Natural killer cell (primary cell): ENCODE results near the gene GTF2E1. TPM values are rescaled to one million over a fixed set of nuclear protein-coding genes. Genes with fewer than 3 reads are reported as not detected.
A peak's percentile ranks its signal among the peaks of the same experiment; 100 is the strongest.

Experiments used
- ATAC-seq, 3 donors: fragments of 150-1000 bp in 2 of 3; fragments of 200-7000 bp in 1 of 3; cut with Tn5 transposase; 1 replicate in 1 of 3; 2 replicates in 2 of 3; pipeline ENCODE4 v1.10.0; 2021; ENCODE audit warnings: mild to moderate bottlenecking in 2 of 3, moderate library complexity in 2 of 3
- DNase-seq, 2 donors: peaks; one replicate each; pipeline versions ENCODE4 v3.0.0 to v3.0.0-alpha.2; 2013 to 2021; ENCODE audit warnings: mixed read lengths in 1 of 2
- H3K27ac ChIP-seq: one replicate; pipeline ENCODE4 v1.5.1; 2013; ENCODE audit warnings: mild to moderate bottlenecking, low read length
- H3K27me3 ChIP-seq: one replicate; pipeline ENCODE4 v1.6.1; 2013; ENCODE audit warnings: low read length; ENCODE audit not compliant: control insufficient read depth, insufficient read depth
- H3K36me3 ChIP-seq: one replicate; pipeline ENCODE4 v1.6.1; 2013; ENCODE audit warnings: low read length; ENCODE audit not compliant: control insufficient read depth, insufficient read depth
- H3K4me1 ChIP-seq: one replicate; pipeline ENCODE4 v1.6.1; 2013; ENCODE audit warnings: low read length; ENCODE audit not compliant: control insufficient read depth, insufficient read depth
- H3K4me3 ChIP-seq: one replicate; pipeline ENCODE4 v1.5.1; 2013; ENCODE audit warnings: low read length
- H3K9me3 ChIP-seq: one replicate; pipeline ENCODE4 v1.6.1; 2013; ENCODE audit warnings: low read length; ENCODE audit not compliant: control insufficient read depth, insufficient read depth
- H3K27ac Mint-ChIP-seq, 2 donors: one replicate each; pipeline ENCODE4 v1.8.0; 2022; ENCODE audit warnings: mild to moderate bottlenecking in 2 of 2, mixed read lengths in 2 of 2, moderate library complexity in 1 of 2
- H3K27me3 Mint-ChIP-seq, 2 donors: one replicate each; pipeline ENCODE4 v1.8.0; 2022; ENCODE audit warnings: low read depth in 2 of 2, mixed read lengths in 2 of 2
- H3K36me3 Mint-ChIP-seq: one replicate; pipeline ENCODE4 v1.8.0; 2022; ENCODE audit warnings: mixed read lengths
- H3K4me1 Mint-ChIP-seq, 2 donors: one replicate each; pipeline ENCODE4 v1.8.0; 2022; ENCODE audit warnings: mixed read lengths in 2 of 2
- H3K4me3 Mint-ChIP-seq: one replicate; pipeline ENCODE4 v1.8.0; 2022; ENCODE audit warnings: mild to moderate bottlenecking, moderate library complexity, mixed read lengths
- H3K9me3 Mint-ChIP-seq, 2 donors: one replicate each; pipeline ENCODE4 v1.8.0; 2022; ENCODE audit warnings: mixed read lengths in 2 of 2
- WGBS: methylation state at CpG from one replicate; pipeline ENCODE4 v1.1.7; 2013; ENCODE audit warnings: missing lambda C conversion rate; ENCODE audit not compliant: insufficient coverage; 5-methylcytosine and 5-hydroxymethylcytosine counted together
- intact Hi-C: fragments of 100-400 bp; cut with micrococcal nuclease; formaldehyde crosslinking; loops from one replicate; pipeline ENCODE4 v1.14.2; 2022
- total RNA-seq, 4 donors: library from RNA; stranded (reverse); fragments of 120-200 nt in 1 of 4; gene quantifications; one replicate each; pipeline versions ENCODE4 v1.2.3 to v1.2.4, GENCODE V29; 2013 to 2022
- TF ChIP-seq, protein P1 (sequence below): fragments of 200-600 bp; IDR thresholded peaks from one replicate; pipeline ENCODE4 v1.8.0; 2022; ENCODE audit warnings: antibody characterized with exemption

GTF2E1 gene
- total RNA-seq, 3 donors from 2014 or later (not counting 1 experiment from before 2014, with no cell fraction given), result 10.9 to 15.7 (median 12.7) TPM

DNA sequence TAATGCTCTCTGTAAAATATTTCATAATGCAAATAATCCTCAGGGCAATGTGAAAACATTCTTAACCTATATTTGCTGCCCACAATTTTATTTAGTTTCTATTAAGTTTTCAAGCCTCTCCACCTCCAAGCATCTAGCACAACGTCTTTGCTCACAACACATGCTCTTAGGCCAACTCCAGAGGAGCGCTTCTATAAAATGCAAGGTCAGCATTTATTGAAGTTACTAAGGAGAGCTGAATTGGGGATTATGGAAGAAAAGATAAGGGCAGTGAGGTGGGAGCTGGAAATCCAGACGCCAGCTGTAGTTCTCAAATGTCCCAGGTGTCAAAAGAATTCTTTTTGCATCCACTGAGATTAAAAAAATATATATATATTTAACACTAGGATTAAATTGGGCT is 1.2 kb upstream of the GTF2E1 start:
- peaks cover 2% of the 10 kb centered on the region for H3K36me3 ChIP-seq
- TF ChIP-seq, protein P1, sequence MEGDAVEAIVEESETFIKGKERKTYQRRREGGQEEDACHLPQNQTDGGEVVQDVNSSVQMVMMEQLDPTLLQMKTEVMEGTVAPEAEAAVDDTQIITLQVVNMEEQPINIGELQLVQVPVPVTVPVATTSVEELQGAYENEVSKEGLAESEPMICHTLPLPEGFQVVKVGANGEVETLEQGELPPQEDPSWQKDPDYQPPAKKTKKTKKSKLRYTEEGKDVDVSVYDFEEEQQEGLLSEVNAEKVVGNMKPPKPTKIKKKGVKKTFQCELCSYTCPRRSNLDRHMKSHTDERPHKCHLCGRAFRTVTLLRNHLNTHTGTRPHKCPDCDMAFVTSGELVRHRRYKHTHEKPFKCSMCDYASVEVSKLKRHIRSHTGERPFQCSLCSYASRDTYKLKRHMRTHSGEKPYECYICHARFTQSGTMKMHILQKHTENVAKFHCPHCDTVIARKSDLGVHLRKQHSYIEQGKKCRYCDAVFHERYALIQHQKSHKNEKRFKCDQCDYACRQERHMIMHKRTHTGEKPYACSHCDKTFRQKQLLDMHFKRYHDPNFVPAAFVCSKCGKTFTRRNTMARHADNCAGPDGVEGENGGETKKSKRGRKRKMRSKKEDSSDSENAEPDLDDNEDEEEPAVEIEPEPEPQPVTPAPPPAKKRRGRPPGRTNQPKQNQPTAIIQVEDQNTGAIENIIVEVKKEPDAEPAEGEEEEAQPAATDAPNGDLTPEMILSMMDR, result no peak
- Mint-ChIP-seq H3K36me3 (no peaks in the 10 kb centered on the region), H3K9me3 (peaks cover 0 to 4% of the 10 kb centered on the region in 2 donors), H3K4me1 (peaks cover 34 to 39% of the 10 kb centered on the region in 2 donors), H3K27ac (peak overlapping the region; percentile 97 to 99), H3K4me3 (peak overlapping the region; percentile 95), H3K27me3 (no peaks in the 10 kb centered on the region)
- H3K9me3 ChIP-seq, result no peaks in the 10 kb centered on the region
- DNase-seq (peak in 1 of 2 donors; percentile 13), ATAC-seq (no peak)
- peak overlapping the region; percentile 91 for H3K4me3 ChIP-seq
- H3K27ac ChIP-seq, result no peak overlapping the region
- intact Hi-C loops, result loop anchor here (5.0 kb wide), 1 partner anchor 1096 kb away; the partner anchor contains the start of genes EAF2 and IQCB1
- H3K4me1 ChIP-seq, result peaks cover 14% of the 10 kb centered on the region
- 87% methylated on average over 1 of the region's 3 CpGs for WGBS
- H3K27me3 ChIP-seq, result no peaks in the 10 kb centered on the region

DNA sequence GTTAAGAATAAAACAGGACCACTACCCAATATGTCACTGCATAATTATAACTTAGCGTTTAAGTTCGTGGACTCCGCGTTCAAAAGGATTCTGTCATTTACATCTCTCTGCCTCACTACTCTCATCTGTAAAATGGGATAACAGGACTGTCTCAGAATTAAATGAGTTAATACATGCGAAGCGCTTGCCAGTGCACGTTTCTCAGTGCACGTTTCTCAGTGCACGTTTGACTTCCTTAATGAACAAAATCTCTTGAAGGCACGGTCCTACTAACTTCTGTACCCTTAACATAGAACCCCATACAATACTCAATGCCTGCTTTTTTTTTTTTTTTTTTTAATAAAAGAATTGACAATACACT is 727 bp upstream of the GTF2E1 start:
- 10% methylated on average over 10 of the region's 10 CpGs for WGBS

DNA sequence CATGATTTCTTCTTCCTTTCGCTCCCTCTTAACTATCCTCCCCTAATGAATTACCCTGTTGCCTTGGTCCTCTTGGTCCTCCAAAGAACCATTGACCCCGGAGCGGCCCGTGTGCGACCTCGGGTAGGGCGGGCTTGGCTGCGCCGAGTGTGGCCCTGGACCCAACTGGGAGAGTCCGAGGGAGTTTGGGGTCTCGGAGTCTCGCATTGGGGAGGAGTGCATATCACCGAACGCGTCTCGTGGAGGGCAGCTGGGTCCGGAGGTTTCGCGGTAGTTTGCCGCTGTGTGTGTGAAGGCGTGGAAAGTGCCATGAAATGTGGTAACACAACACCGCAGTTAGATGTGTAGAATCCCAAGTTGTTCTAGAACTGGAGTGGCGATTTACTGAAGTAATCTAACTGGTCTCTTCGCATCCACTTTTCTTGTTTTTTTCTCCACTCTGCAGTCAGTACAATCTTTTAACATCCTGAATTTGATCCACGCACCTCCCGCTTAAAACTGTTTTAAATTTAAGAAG is 363 bp downstream of the GTF2E1 start:
- H3K36me3 ChIP-seq, result peaks cover 1% of the 10 kb centered on the region
- peak in 1 of 2 donors; percentile 55 for DNase-seq
- peak overlapping the region; percentile 100 for H3K27ac ChIP-seq
- H3K9me3 ChIP-seq, result no peaks in the 10 kb centered on the region
- Mint-ChIP-seq H3K9me3 (no peaks in the 10 kb centered on the region), H3K36me3 (no peaks in the 10 kb centered on the region), H3K4me3 (peak overlapping the region; percentile 95), H3K27ac (peak overlapping the region; percentile 97 to 99), H3K4me1 (peaks cover 34 to 41% of the 10 kb centered on the region in 2 donors), H3K27me3 (no peaks in the 10 kb centered on the region)
- TF ChIP-seq, protein P1, result no peak
- under 1% methylated on average over 26 of the region's 26 CpGs for WGBS
- no peaks in the 10 kb centered on the region for H3K27me3 ChIP-seq
- peaks cover 14% of the 10 kb centered on the region for H3K4me1 ChIP-seq
- peak; percentile 14 to 20 (median 18) for ATAC-seq
- H3K4me3 ChIP-seq, result peak overlapping the region; percentile 91
- intact Hi-C loops, result loop anchor here (1.0 to 5.0 kb wide), 4 partner anchors 147 to 1094 kb away; partner anchors contain the start of genes EAF2, IQCB1 and NDUFB4

More for the DNA sequence above, 727 bp upstream of the GTF2E1 start:
- H3K36me3 ChIP-seq, result peaks cover 2% of the 10 kb centered on the region
- Mint-ChIP-seq H3K36me3 (no peaks in the 10 kb centered on the region), H3K27ac (peak overlapping the region; percentile 97 to 99), H3K4me1 (peaks cover 34 to 41% of the 10 kb centered on the region in 2 donors), H3K9me3 (peaks cover 0 to 3% of the 10 kb centered on the region in 2 donors), H3K4me3 (peak overlapping the region; percentile 95), H3K27me3 (no peaks in the 10 kb centered on the region)
- TF ChIP-seq, protein P1, result no peak
- H3K9me3 ChIP-seq, result no peaks in the 10 kb centered on the region
- H3K4me3 ChIP-seq, result peak overlapping the region; percentile 91
- no peaks in the 10 kb centered on the region for H3K27me3 ChIP-seq
- DNase-seq (no peak), ATAC-seq (peak; percentile 16 to 42 (median 17))
- intact Hi-C loops, result loop anchor here (1.0 to 5.0 kb wide), 4 partner anchors 146 to 1095 kb away; partner anchors contain the start of genes EAF2, IQCB1 and NDUFB4
- peaks cover 14% of the 10 kb centered on the region for H3K4me1 ChIP-seq
- H3K27ac ChIP-seq, result peak overlapping the region; percentile 100
